Calu3 (cell line): ENCODE results near the gene PRR27. TPM values are rescaled to one million over a fixed set of nuclear protein-coding genes. Genes with fewer than 3 reads are reported as not detected.

ENCODE experiments used
- BruUV-seq: library from RNA; stranded (reverse); fragments of 400-500 nt; replicated peaks from 2 replicates; lab custom pipeline; 2021; lab: Mats Ljungman, UMichigan
- CTCF ChIA-PET: fragments of 300-600 bp; sonication (Branson Sonifier 250); formaldehyde crosslinking; loops from one replicate; lab custom pipeline; 2022; ENCODE audit warnings: antibody characterized with exemption; lab: Charles Lee
- DNase-seq: peaks from one replicate; pipeline ENCODE4 v3.0.0; 2022
- H3K27ac Mint-ChIP-seq: one replicate; pipeline ENCODE4 v1.8.0; 2022; ENCODE audit warnings: mixed read lengths; ENCODE audit not compliant: unreplicated experiment
- H3K27me3 Mint-ChIP-seq: one replicate; pipeline ENCODE4 v1.8.0; 2022; ENCODE audit warnings: mixed read lengths; ENCODE audit not compliant: unreplicated experiment
- H3K36me3 Mint-ChIP-seq: one replicate; pipeline ENCODE4 v1.8.0; 2022; ENCODE audit warnings: mild to moderate bottlenecking, moderate library complexity, mixed read lengths; ENCODE audit not compliant: insufficient read depth, unreplicated experiment
- H3K4me1 Mint-ChIP-seq: one replicate; pipeline ENCODE4 v1.8.0; 2022; ENCODE audit warnings: mild to moderate bottlenecking, low read depth, mixed read lengths; ENCODE audit not compliant: unreplicated experiment
- H3K4me3 Mint-ChIP-seq: one replicate; pipeline ENCODE4 v1.8.0; 2022; ENCODE audit warnings: mild to moderate bottlenecking, low read depth, moderate library complexity, mixed read lengths; ENCODE audit not compliant: unreplicated experiment
- H3K9me3 Mint-ChIP-seq: one replicate; pipeline ENCODE4 v1.8.0; 2022; ENCODE audit warnings: low read depth, mixed read lengths; ENCODE audit not compliant: unreplicated experiment
- CTCF ChIP-seq: fragments of 200-600 bp; IDR thresholded peaks from one replicate; pipeline ENCODE4 v1.8.0; 2022; ENCODE audit warnings: antibody characterized with exemption; ENCODE audit not compliant: unreplicated experiment
- intact Hi-C: fragments of 100-400 bp; cut with micrococcal nuclease; formaldehyde crosslinking; loops from one replicate; pipeline ENCODE4 v1.10.0; 2022; ENCODE audit not compliant: unreplicated experiment
- total RNA-seq: library from RNA; stranded (reverse); gene quantifications from 2 replicates; pipeline ENCODE4 v1.2.3, GENCODE V29; 2022

PRR27 gene
- total RNA-seq, 1 experiment from 2014 or later, result not detected

- H3K4me1 Mint-ChIP-seq, result no peaks in the 10 kb centered on the region
- H3K36me3 Mint-ChIP-seq, result no peaks in the 10 kb centered on the region
- no peak for DNase-seq
- no peaks in the 10 kb centered on the region for H3K9me3 Mint-ChIP-seq
- H3K27me3 Mint-ChIP-seq, result no peaks in the 10 kb centered on the region
- no TSS peak for BruUV-seq
- intact Hi-C loops, result no loop called here
- TF ChIP-seq CTCF, result no peak
- CTCF ChIA-PET, result interaction anchor here (0.6 kb wide), 1 partner anchor 8 kb away, joined by 3 read pairs; no protein-coding TSS in a partner anchor
- no peak overlapping the region for H3K4me3 Mint-ChIP-seq
- no peak overlapping the region for H3K27ac Mint-ChIP-seq
These were observed 33.7 kb upstream of the PRR27 start for GRCh38 chr4:70120323-70120722.

- TF ChIP-seq CTCF, result no peak
- Mint-ChIP-seq H3K36me3 (no peaks in the 10 kb centered on the region), H3K4me1 (no peaks in the 10 kb centered on the region), H3K27ac (no peak overlapping the region), H3K27me3 (no peaks in the 10 kb centered on the region), H3K4me3 (no peak overlapping the region), H3K9me3 (no peaks in the 10 kb centered on the region)
- DNase-seq, result no peak
- BruUV-seq, result no TSS peak
- intact Hi-C loops, result no loop called here
- CTCF ChIA-PET, result no interaction called here
These were observed 20.6 kb upstream of the PRR27 start for GRCh38 chr4:70133473-70133872.

- Mint-ChIP-seq H3K9me3 (no peaks in the 10 kb centered on the region), H3K36me3 (no peaks in the 10 kb centered on the region), H3K27me3 (no peaks in the 10 kb centered on the region), H3K27ac (no peak overlapping the region), H3K4me3 (no peak overlapping the region), H3K4me1 (no peaks in the 10 kb centered on the region)
- DNase-seq, result no peak
- no peak for TF ChIP-seq CTCF
- CTCF ChIA-PET, result no interaction called here
- intact Hi-C loops, result loop anchor here (1.0 kb wide), 1 partner anchor 11 kb away; no protein-coding TSS in a partner anchor
- no TSS peak for BruUV-seq
These were observed 15.3 kb upstream of the PRR27 start for GRCh38 chr4:70138751-70139150.

- H3K9me3 Mint-ChIP-seq, result no peaks in the 10 kb centered on the region
- no peak for DNase-seq
- H3K4me3 Mint-ChIP-seq, result no peak overlapping the region
- BruUV-seq, result no TSS peak
- H3K4me1 Mint-ChIP-seq, result no peaks in the 10 kb centered on the region
- intact Hi-C loops, result no loop called here
- H3K27ac Mint-ChIP-seq, result no peak overlapping the region
- no peak for TF ChIP-seq CTCF
- CTCF ChIA-PET, result no interaction called here
- no peaks in the 10 kb centered on the region for H3K27me3 Mint-ChIP-seq
- no peaks in the 10 kb centered on the region for H3K36me3 Mint-ChIP-seq
These were observed 2.8 kb upstream of the PRR27 start for GRCh38 chr4:70151271-70151670.
